Left ventricle myocardium inferior (tissue), 1 donor: ENCODE data around the gene SELP. TPM values are rescaled to one million over a fixed set of nuclear protein-coding genes. Genes with fewer than 3 reads are reported as not detected.

Source experiments
- DNase-seq: peaks from one replicate; pipeline ENCODE4 v3.0.0-alpha.2; 2020
- H3K27ac ChIP-seq: fragments of 200-600 bp; replicated peaks from 2 replicates; pipeline ENCODE4 v1.8.0; 2021
- H3K27me3 ChIP-seq: fragments of 200-600 bp; 2 replicates; pipeline ENCODE4 v1.8.0; 2021; ENCODE audit warnings: low read depth
- H3K36me3 ChIP-seq: fragments of 200-600 bp; 2 replicates; pipeline ENCODE4 v1.8.0; 2021
- H3K4me1 ChIP-seq: fragments of 200-600 bp; 2 replicates; pipeline ENCODE4 v1.8.0; 2021
- H3K4me3 ChIP-seq: fragments of 200-600 bp; 2 replicates; pipeline ENCODE4 v1.8.0; 2021; ENCODE audit warnings: mild to moderate bottlenecking, moderate library complexity
- H3K9me3 ChIP-seq: fragments of 200-600 bp; replicated peaks from 2 replicates; pipeline ENCODE4 v1.8.0; 2021
- CTCF ChIP-seq: fragments of 200-600 bp; IDR thresholded peaks from 2 replicates; pipeline ENCODE4 v1.8.0; 2021; ENCODE audit warnings: antibody characterized with exemption, mild to moderate bottlenecking, borderline replicate concordance
- intact Hi-C: fragments of 100-400 bp; cut with micrococcal nuclease; formaldehyde crosslinking; loops from one replicate; pipeline ENCODE4 v1.11.0; 2022
- total RNA-seq: library from RNA; stranded (reverse); fragmentation: NEBNext Ultra II Directional; extraction: Animal tissue kit (Norgen Biotek cat#: 25700); gene quantifications from one replicate; pipeline ENCODE4 v1.2.1, GENCODE V29; 2021
- donor health status: DM: no; HTN: yes; CAD: no; lungs with severe emphysema.

Gene SELP
- total RNA-seq, 1 donor from 2014 or later, result 10.9 TPM

GRCh38 chr1:169576241-169576934 lies 53.5 kb downstream of the SELP start:
- Histone ChIP-seq H3K4me3 (no peak overlapping the region), H3K27me3 (peaks cover 6% of the 10 kb centered on the region), H3K36me3 (no peaks in the 10 kb centered on the region), H3K27ac (peak overlapping the region; percentile 82), H3K4me1 (peaks cover 42% of the 10 kb centered on the region), H3K9me3 (no peaks in the 10 kb centered on the region)
- intact Hi-C loops, result no loop called here
- no peak for TF ChIP-seq CTCF
- DNase-seq, result peak; percentile 39

- DNase-seq, result peak; percentile 14
- Histone ChIP-seq H3K9me3 (no peaks in the 10 kb centered on the region), H3K4me3 (no peak overlapping the region), H3K36me3 (no peaks in the 10 kb centered on the region), H3K4me1 (peaks cover 39% of the 10 kb centered on the region), H3K27ac (peak overlapping the region; percentile 37), H3K27me3 (no peaks in the 10 kb centered on the region)
- TF ChIP-seq CTCF, result no peak
- intact Hi-C loops, result no loop called here
These were observed 55.6 kb downstream of the SELP start for GRCh38 chr1:169574336-169574735.

GRCh38 chr1:169572187-169572586 lies 57.7 kb downstream of the SELP start:
- Histone ChIP-seq H3K4me1 (peaks cover 30% of the 10 kb centered on the region), H3K4me3 (no peak overlapping the region), H3K27ac (peak overlapping the region; percentile 37), H3K27me3 (no peaks in the 10 kb centered on the region), H3K9me3 (no peaks in the 10 kb centered on the region), H3K36me3 (no peaks in the 10 kb centered on the region)
- no peak for TF ChIP-seq CTCF
- DNase-seq, result no peak
- intact Hi-C loops, result no loop called here

- intact Hi-C loops, result no loop called here
- H3K9me3 ChIP-seq, result no peaks in the 10 kb centered on the region
- no peaks in the 10 kb centered on the region for H3K36me3 ChIP-seq
- TF ChIP-seq CTCF, result no peak
- peaks cover 25% of the 10 kb centered on the region for H3K4me1 ChIP-seq
- no peak overlapping the region for H3K4me3 ChIP-seq
- no peak for DNase-seq
- no peaks in the 10 kb centered on the region for H3K27me3 ChIP-seq
- no peak overlapping the region for H3K27ac ChIP-seq
These were observed 58.5 kb downstream of the SELP start for GRCh38 chr1:169571450-169571849.

- H3K4me1 ChIP-seq, result peaks cover 24% of the 10 kb centered on the region
- no peaks in the 10 kb centered on the region for H3K36me3 ChIP-seq
- no peak overlapping the region for H3K27ac ChIP-seq
- DNase-seq, result no peak
- H3K4me3 ChIP-seq, result no peak overlapping the region
- no peak for TF ChIP-seq CTCF
- no peaks in the 10 kb centered on the region for H3K27me3 ChIP-seq
- no peaks in the 10 kb centered on the region for H3K9me3 ChIP-seq
- intact Hi-C loops, result no loop called here
These were observed 59.8 kb downstream of the SELP start for GRCh38 chr1:169570172-169570574.
